ENCODE results near the gene TUFT1. TPM values are rescaled to one million over a fixed set of nuclear protein-coding genes. Genes with fewer than 3 reads are reported as not detected.

TUFT1 gene
- total RNA-seq, 2 donors from 2014 or later: 15.2 to 29.0 TPM

DNA sequence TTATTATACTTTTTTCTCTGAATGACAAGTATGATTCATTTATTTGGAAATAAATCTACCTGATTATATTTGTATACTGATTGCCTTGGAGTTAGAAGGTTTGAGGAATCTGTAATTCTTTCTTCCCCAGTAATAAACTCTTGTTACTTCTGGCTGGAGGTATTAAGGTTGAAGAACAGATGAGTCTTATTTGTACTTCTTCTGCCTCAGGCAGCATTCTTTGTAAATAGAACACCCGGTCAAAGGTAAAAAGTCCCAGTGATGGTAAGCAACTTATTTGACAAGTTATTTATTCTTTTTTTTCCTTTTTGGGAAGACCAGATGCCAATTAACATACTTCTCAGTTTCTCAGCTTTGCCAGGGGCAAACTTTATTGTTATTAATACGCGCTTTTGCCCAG is 84.7 kb downstream of the TUFT1 start:
- Histone ChIP-seq H3K27me3 (replicated peaks; ENCODE audit: insufficient read depth) (no peaks in the 10 kb centered on the region), H3K4me1 (replicated peaks) (peaks cover under 1% of the 10 kb centered on the region), H3K4me3 (no peak overlapping the region), H3K27ac (no peak overlapping the region), H3K9me3 (no peaks in the 10 kb centered on the region), H3K36me3 (no peaks in the 10 kb centered on the region)
- intact Hi-C loops (cut with DNase I): no loop called here
- no peak for DNase-seq (ENCODE audit: low spot score)
- 72% methylated on average over 3 of the region's 3 CpGs for WGBS
- TF ChIP-seq POLR2AphosphoS5 (IDR thresholded peaks at IDR 0.05) (no peak), POLR2A (IDR thresholded peaks at IDR 0.05) (no peak), CTCF (IDR thresholded peaks at IDR 0.05) (no peak)

GRCh38 chr1:151626740-151627334 is 86.7 kb downstream of the TUFT1 start:
- Histone ChIP-seq H3K27me3 (replicated peaks; ENCODE audit: insufficient read depth) (no peaks in the 10 kb centered on the region), H3K4me3 (no peak overlapping the region), H3K27ac (no peak overlapping the region), H3K4me1 (replicated peaks) (no peaks in the 10 kb centered on the region), H3K9me3 (no peaks in the 10 kb centered on the region), H3K36me3 (no peaks in the 10 kb centered on the region)
- intact Hi-C loops (cut with DNase I): no loop called here
- TF ChIP-seq CTCF (IDR thresholded peaks at IDR 0.05) (no peak), POLR2A (IDR thresholded peaks at IDR 0.05) (no peak), POLR2AphosphoS5 (IDR thresholded peaks at IDR 0.05) (no peak)
- WGBS: 93% methylated on average over 3 of the region's 3 CpGs
- DNase-seq (ENCODE audit: low spot score): no peak

DNA sequence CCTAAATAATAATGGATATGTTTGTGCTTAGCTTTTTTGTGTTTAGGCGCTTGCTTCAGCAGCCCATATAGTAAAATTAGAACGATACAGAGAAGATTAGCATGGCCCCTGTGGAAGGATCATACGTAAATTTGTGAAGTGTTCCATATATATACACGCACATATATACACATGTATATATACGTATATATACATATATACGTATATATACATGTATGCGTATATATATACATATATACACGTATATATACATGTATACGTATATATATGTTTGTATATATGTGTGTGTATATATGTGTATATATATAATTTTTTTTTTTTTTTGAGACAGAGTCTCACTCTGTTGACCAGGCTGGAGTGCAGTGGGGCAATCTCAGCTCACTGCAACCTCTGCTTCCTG is 89.2 kb downstream of the TUFT1 start:
- H3K36me3 ChIP-seq: no peaks in the 10 kb centered on the region
- WGBS: 74% methylated on average over 9 of the region's 9 CpGs
- no peaks in the 10 kb centered on the region for H3K27me3 ChIP-seq (replicated peaks; ENCODE audit: insufficient read depth)
- H3K4me3 ChIP-seq: no peak overlapping the region
- intact Hi-C loops (cut with DNase I): no loop called here
- no peaks in the 10 kb centered on the region for H3K9me3 ChIP-seq
- no peak for DNase-seq (ENCODE audit: low spot score)
- no peaks in the 10 kb centered on the region for H3K4me1 ChIP-seq (replicated peaks)
- no peak overlapping the region for H3K27ac ChIP-seq
- TF ChIP-seq CTCF (IDR thresholded peaks at IDR 0.05): no peak
- no peak for TF ChIP-seq POLR2A (IDR thresholded peaks at IDR 0.05)
- TF ChIP-seq POLR2AphosphoS5 (IDR thresholded peaks at IDR 0.05): no peak

MicroRNAs within 50 kb of the gene (microRNA counts, 767-probe panel; counts per million panel counts)
- microRNA hsa-miR-554: 1,866 to 1,935 counts per million in 2 donors

Small RNA genes within 50 kb of the gene (microRNA-seq; reads per million reads assigned to microRNA genes)
- gene MIR554: not detected

Small RNA genes within 50 kb of the gene (small RNA-seq; reads per million reads assigned to genes)
- gene MIR554 (0 reads per million in 2 donors), gene RF00405 (0 reads per million in 2 donors), gene RNU6-1062P (0 reads per million in 2 donors)

Other genes starting within 250 kb of the TUFT1 start
- gene PI4KB, start 212.9 kb upstream of the TUFT1 start, total RNA-seq: 10 to 100 TPM; 60.7 to 91.9 TPM
- gene RFX5, start 193.1 kb upstream of the TUFT1 start, total RNA-seq: 10 to 100 TPM; 25.5 to 27.2 TPM
- gene SELENBP1, start 167.6 kb upstream of the TUFT1 start, total RNA-seq: 100 to 1,000 TPM; 104 to 108 TPM
- gene PSMB4, start 140.7 kb upstream of the TUFT1 start, total RNA-seq: 100 to 1,000 TPM; 229 to 275 TPM
- gene POGZ, start 80.8 kb upstream of the TUFT1 start, total RNA-seq: 100 to 1,000 TPM in 1 of 2 donors, 10 to 100 TPM in 1; 34.5 to 126 TPM
- 10 to 100 TPM; 23.2 to 37.5 TPM for gene CGN, start 28.9 kb upstream of the TUFT1 start, total RNA-seq
- 10 to 100 TPM; 24.1 to 38.4 TPM for gene SNX27, start 71.7 kb downstream of the TUFT1 start, total RNA-seq
- gene CELF3, start 176.5 kb downstream of the TUFT1 start, total RNA-seq: under 1 TPM in 1 of 2 donors, not detected in 1; 0.34 TPM
- gene RIIAD1, start 181.2 kb downstream of the TUFT1 start, total RNA-seq: 1 to 10 TPM in 1 of 2 donors, not detected in 1; 7.8 TPM
- 10 to 100 TPM; 47.9 to 80.1 TPM for gene MRPL9, start 223.2 kb downstream of the TUFT1 start, total RNA-seq